ENCODE measurements around the gene TBL3.

TBL3 gene

DNA sequence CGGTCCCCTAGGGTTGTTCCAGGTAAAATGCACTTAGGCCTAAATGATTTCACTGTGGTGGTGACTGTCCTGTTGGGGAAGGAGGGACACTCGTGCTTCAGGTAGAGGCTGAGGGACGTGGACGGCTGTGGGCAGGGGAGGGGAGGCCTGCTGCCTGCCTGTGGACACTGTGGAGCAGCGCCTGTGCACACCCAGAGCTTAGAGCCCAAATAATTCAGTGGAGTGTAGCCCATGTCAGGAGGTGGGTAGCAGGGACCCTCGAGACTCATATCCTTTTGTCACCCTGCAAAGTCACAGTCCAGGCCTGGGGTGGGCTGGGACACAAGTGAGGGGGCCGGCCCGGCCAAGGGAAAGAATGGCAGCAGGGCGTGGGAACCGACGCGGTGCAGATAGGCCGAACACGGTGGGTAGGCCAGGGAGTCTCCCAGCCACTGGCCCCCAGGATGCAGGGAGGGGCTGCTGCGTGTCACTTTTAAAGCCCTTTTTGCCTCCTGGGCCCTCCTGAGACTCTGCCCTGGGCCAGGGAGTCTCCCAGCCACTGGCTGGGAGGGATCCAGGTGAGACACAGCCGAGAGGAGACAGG is 54.1 kb downstream of the TBL3 start:
- H3K4me3 ChIP-seq (replicated peaks; ENCODE audit: low read depth, low read length) = peak overlapping the region; percentile 38
- TF ChIP-seq CTCF (IDR thresholded peaks at IDR 0.05; ENCODE audit: low read length, missing control alignments) = no peak
- no peak for DNase-seq (ENCODE audit: low read depth)

- no peak for TF ChIP-seq CTCF (IDR thresholded peaks at IDR 0.05; ENCODE audit: low read length, missing control alignments)
- DNase-seq (ENCODE audit: low read depth) = no peak
- H3K4me3 ChIP-seq (replicated peaks; ENCODE audit: low read depth, low read length) = peak within 1 kb of the TSS; percentile 55
Measured at GRCh38 chr16:2026461-2027023, 54.7 kb downstream of the TBL3 start, which contains the start of gene NHERF2. Gene NHERF2, plus strand, starts transcription at chr16:2026902. Its CDS starts 104 bp downstream, at chr16:2027006.

DNA sequence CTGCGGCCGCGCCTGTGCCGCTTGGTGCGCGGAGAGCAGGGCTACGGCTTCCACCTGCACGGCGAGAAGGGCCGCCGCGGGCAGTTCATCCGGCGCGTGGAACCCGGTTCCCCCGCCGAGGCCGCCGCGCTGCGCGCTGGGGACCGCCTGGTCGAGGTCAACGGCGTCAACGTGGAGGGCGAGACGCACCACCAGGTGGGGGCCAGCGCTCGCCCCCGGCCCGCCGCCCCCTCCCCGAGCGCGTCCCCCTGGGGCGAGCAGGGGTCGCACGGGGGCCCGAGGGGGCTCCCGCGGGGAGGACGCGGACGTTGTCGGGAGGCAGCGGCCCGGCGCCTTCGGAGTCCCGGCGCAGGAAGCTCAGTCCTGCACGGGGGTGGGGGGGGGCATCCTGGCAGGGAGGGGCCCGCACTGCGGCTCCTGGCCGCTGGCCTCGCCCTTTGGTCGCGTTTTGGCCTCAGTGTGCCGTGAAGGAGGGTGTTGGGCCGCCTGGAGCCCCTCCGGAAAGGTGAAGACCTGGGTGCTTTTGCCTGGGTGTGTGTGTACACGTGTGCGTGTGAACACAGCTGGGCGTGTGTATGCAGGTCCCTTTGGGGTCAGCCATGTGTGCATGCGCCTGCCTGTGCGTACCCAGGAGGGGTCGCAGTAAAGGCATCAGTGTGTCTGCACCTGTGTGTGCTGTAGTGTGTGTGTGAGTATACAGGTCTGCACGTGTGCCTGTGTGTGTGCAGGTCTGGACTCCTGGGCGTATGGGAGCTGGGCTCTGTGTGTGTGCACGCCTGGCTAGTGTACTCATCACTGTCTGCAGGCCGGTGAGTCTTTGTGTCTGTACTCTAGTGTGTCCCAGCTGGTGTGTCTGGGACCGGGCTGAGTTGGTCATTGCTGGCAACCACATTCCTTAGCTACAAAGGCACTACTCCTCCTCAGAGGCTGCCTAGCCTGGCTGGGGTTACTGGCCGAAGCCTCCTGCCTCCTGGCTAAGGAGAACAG is 55.5 kb downstream of the TBL3 start:
- no peak for TF ChIP-seq CTCF (IDR thresholded peaks at IDR 0.05; ENCODE audit: low read length, missing control alignments)
- peak; percentile 38 for DNase-seq (ENCODE audit: low read depth)
- H3K4me3 ChIP-seq (replicated peaks; ENCODE audit: low read depth, low read length) = peak overlapping the region; percentile 55

- TF ChIP-seq CTCF (IDR thresholded peaks at IDR 0.05; ENCODE audit: low read length, missing control alignments) = no peak
- no peak for DNase-seq (ENCODE audit: low read depth)
- peak overlapping the region; percentile 55 for H3K4me3 ChIP-seq (replicated peaks; ENCODE audit: low read depth, low read length)
Measured at GRCh38 chr16:2028146-2028545, 56.3 kb downstream of the TBL3 start.

- DNase-seq (ENCODE audit: low read depth) = no peak
- TF ChIP-seq CTCF (IDR thresholded peaks at IDR 0.05; ENCODE audit: low read length, missing control alignments) = no peak
- H3K4me3 ChIP-seq (replicated peaks; ENCODE audit: low read depth, low read length) = no peak overlapping the region
Measured at GRCh38 chr16:2028620-2029220, 56.9 kb downstream of the TBL3 start.

- no peak for TF ChIP-seq CTCF (IDR thresholded peaks at IDR 0.05; ENCODE audit: low read length, missing control alignments)
- H3K4me3 ChIP-seq (replicated peaks; ENCODE audit: low read depth, low read length) = no peak overlapping the region
- DNase-seq (ENCODE audit: low read depth) = no peak
Measured at GRCh38 chr16:2029350-2029749, 57.5 kb downstream of the TBL3 start.

Measured in fibroblast of pulmonary artery (primary cell).